ENCODE results near the gene MARCHF11. TPM values are rescaled to one million over a fixed set of nuclear protein-coding genes. Genes with fewer than 3 reads are reported as not detected.

Gene MARCHF11
- polyA plus RNA-seq, 1 experiment, result not detected

GRCh38 chr5:16152601-16153568 lies 26.7 kb downstream of the MARCHF11 start:
- H3K27ac ChIP-seq (ENCODE audit: low read depth, low read length), result no peak overlapping the region
- no peak overlapping the region for H3K4me3 ChIP-seq (ENCODE audit: low read depth, low read length)
- DNase-seq (ENCODE audit: low read depth, low spot score), result no peak
- ChIA-PET POLR2A (no interaction called here), CTCF (no interaction called here)
- H3K27me3 ChIP-seq (ENCODE audit: control insufficient read depth, insufficient read depth, low read length), result no peaks in the 10 kb centered on the region
- no peaks in the 10 kb centered on the region for H3K9me3 ChIP-seq (ENCODE audit: control insufficient read depth, insufficient read depth, low read length)
- no peak for TF ChIP-seq CTCF (IDR thresholded peaks at IDR 0.05; ENCODE audit: low read depth, low read length)

- no peak for TF ChIP-seq CTCF (IDR thresholded peaks at IDR 0.05; ENCODE audit: low read depth, low read length)
- no peak overlapping the region for H3K4me3 ChIP-seq (ENCODE audit: low read depth, low read length)
- DNase-seq (ENCODE audit: low read depth, low spot score), result no peak
- no peaks in the 10 kb centered on the region for H3K9me3 ChIP-seq (ENCODE audit: control insufficient read depth, insufficient read depth, low read length)
- no peak overlapping the region for H3K27ac ChIP-seq (ENCODE audit: low read depth, low read length)
- ChIA-PET POLR2A (no interaction called here), CTCF (no interaction called here)
- no peaks in the 10 kb centered on the region for H3K27me3 ChIP-seq (ENCODE audit: control insufficient read depth, insufficient read depth, low read length)
Measured at GRCh38 chr5:16149621-16150020, 30.0 kb downstream of the MARCHF11 start.

- no peak for DNase-seq (ENCODE audit: low read depth, low spot score)
- ChIA-PET CTCF (no interaction called here), POLR2A (no interaction called here)
- TF ChIP-seq CTCF (IDR thresholded peaks at IDR 0.05; ENCODE audit: low read depth, low read length), result no peak
- Histone ChIP-seq H3K4me3 (ENCODE audit: low read depth, low read length) (no peak overlapping the region), H3K27me3 (ENCODE audit: control insufficient read depth, insufficient read depth, low read length) (no peaks in the 10 kb centered on the region), H3K9me3 (ENCODE audit: control insufficient read depth, insufficient read depth, low read length) (no peaks in the 10 kb centered on the region), H3K27ac (ENCODE audit: low read depth, low read length) (no peak overlapping the region)
Measured at GRCh38 chr5:16147179-16147900, 32.3 kb downstream of the MARCHF11 start.

- Histone ChIP-seq H3K4me3 (ENCODE audit: low read depth, low read length) (no peak overlapping the region), H3K9me3 (ENCODE audit: control insufficient read depth, insufficient read depth, low read length) (no peaks in the 10 kb centered on the region), H3K27me3 (ENCODE audit: control insufficient read depth, insufficient read depth, low read length) (no peaks in the 10 kb centered on the region), H3K27ac (ENCODE audit: low read depth, low read length) (no peak overlapping the region)
- DNase-seq (ENCODE audit: low read depth, low spot score), result no peak
- TF ChIP-seq CTCF (IDR thresholded peaks at IDR 0.05; ENCODE audit: low read depth, low read length), result no peak
- ChIA-PET POLR2A (no interaction called here), CTCF (no interaction called here)
Measured at GRCh38 chr5:16144416-16144815, 35.2 kb downstream of the MARCHF11 start.

Data from AG04450 (cell line).